H9 (cell line): ENCODE results near the gene DPM1. TPM values are rescaled to one million over a fixed set of nuclear protein-coding genes. Genes with fewer than 3 reads are reported as not detected.
A peak's percentile ranks its signal among the peaks of the same experiment; 100 is the strongest.

Source experiments
- DNase-seq: peaks from one replicate; pipeline ENCODE4 v3.0.0-alpha.2; 2017
- H2AFZ ChIP-seq: one replicate; pipeline ENCODE4 v1.6.1; 2013; ENCODE audit warnings: mild to moderate bottlenecking, low read length, control low read depth, moderate library complexity
- H2AK5ac ChIP-seq: 2 replicates; pipeline ENCODE4 v1.6.1; 2013; ENCODE audit warnings: low read length, control low read depth, mixed read lengths; ENCODE audit not compliant: insufficient read length
- H2BK120ac ChIP-seq: one replicate; pipeline ENCODE4 v1.6.1; 2013; ENCODE audit warnings: low read depth, mild to moderate bottlenecking, low read length, control low read depth, inconsistent platforms; ENCODE audit not compliant: poor library complexity, severe bottlenecking
- H2BK12ac ChIP-seq: 2 replicates; pipeline ENCODE4 v1.6.1; 2013; ENCODE audit warnings: low read length, control low read depth, mixed read lengths, low read depth; ENCODE audit not compliant: insufficient read length
- H2BK15ac ChIP-seq: 2 replicates; pipeline ENCODE4 v1.6.1; 2013; ENCODE audit warnings: low read depth, low read length, control low read depth
- H2BK20ac ChIP-seq: one replicate; pipeline ENCODE4 v1.6.1; 2013; ENCODE audit warnings: low read depth, mild to moderate bottlenecking, low read length, control low read depth, inconsistent platforms; ENCODE audit not compliant: poor library complexity, severe bottlenecking
- H2BK5ac ChIP-seq: 2 replicates; pipeline ENCODE4 v1.6.1; 2013; ENCODE audit warnings: low read length, control low read depth, mixed read lengths; ENCODE audit not compliant: insufficient read length
- H3K14ac ChIP-seq: 2 replicates; pipeline ENCODE4 v1.6.1; 2013; ENCODE audit warnings: low read length, control low read depth; ENCODE audit not compliant: insufficient read depth
- H3K18ac ChIP-seq: 2 replicates; pipeline ENCODE4 v1.6.1; 2013; ENCODE audit warnings: low read depth, mild to moderate bottlenecking, mixed read lengths, low read length, control low read depth; ENCODE audit not compliant: insufficient read length
- H3K23ac ChIP-seq: 2 replicates; pipeline ENCODE4 v1.6.1; 2013; ENCODE audit warnings: low read length, control low read depth, mixed read lengths, low read depth; ENCODE audit not compliant: insufficient read length
- H3K23me2 ChIP-seq: 2 replicates; pipeline ENCODE4 v1.6.1; 2013; ENCODE audit warnings: low read depth, mild to moderate bottlenecking, mixed read lengths, low read length, control low read depth; ENCODE audit not compliant: insufficient read length, poor library complexity, severe bottlenecking
- H3K27ac ChIP-seq: 2 replicates; pipeline ENCODE4 v1.5.1; 2013; ENCODE audit warnings: low read length, control low read depth, mixed read lengths, low read depth; ENCODE audit not compliant: insufficient read length
- H3K27me3 ChIP-seq: 2 replicates; pipeline ENCODE4 v1.6.1; 2013; ENCODE audit warnings: low read length, control low read depth, inconsistent platforms; ENCODE audit not compliant: insufficient read depth
- H3K4ac ChIP-seq: 2 replicates; pipeline ENCODE4 v1.6.1; 2013; ENCODE audit warnings: low read depth, mild to moderate bottlenecking, control low read depth, inconsistent platforms, low read length, moderate library complexity
- H3K4me1 ChIP-seq: 2 replicates; pipeline ENCODE4 v1.6.1; 2013; ENCODE audit warnings: low read length, control low read depth, inconsistent platforms; ENCODE audit not compliant: insufficient read depth
- H3K4me2 ChIP-seq: 2 replicates; pipeline ENCODE4 v1.6.1; 2013; ENCODE audit warnings: low read length, control low read depth, mixed read lengths; ENCODE audit not compliant: insufficient read length, insufficient read depth
- H3K56ac ChIP-seq: 2 replicates; pipeline ENCODE4 v1.6.1; 2013; ENCODE audit warnings: low read depth, mild to moderate bottlenecking, mixed read lengths, low read length, control low read depth; ENCODE audit not compliant: insufficient read length
- H3K79me1 ChIP-seq: 2 replicates; pipeline ENCODE4 v1.6.1; 2013; ENCODE audit warnings: low read depth, mild to moderate bottlenecking, moderate library complexity, low read length, control low read depth, inconsistent platforms; ENCODE audit not compliant: insufficient read depth, poor library complexity, severe bottlenecking
- H3K79me2 ChIP-seq: 2 replicates; pipeline ENCODE4 v1.6.1; 2013; ENCODE audit warnings: low read length, control low read depth, inconsistent platforms; ENCODE audit not compliant: insufficient read depth
- H3K9ac ChIP-seq: 2 replicates; pipeline ENCODE4 v1.6.1; 2013; ENCODE audit warnings: low read length, control low read depth, mixed read lengths; ENCODE audit not compliant: insufficient read length; ENCODE audit errors: extremely low read depth
- H3K9me3 ChIP-seq: one replicate; pipeline ENCODE4 v1.6.1; 2013; ENCODE audit warnings: low read depth, low read length, inconsistent platforms; ENCODE audit not compliant: control insufficient read depth
- H3T11ph ChIP-seq: one replicate; pipeline ENCODE4 v1.6.1; 2013; ENCODE audit warnings: mild to moderate bottlenecking, low read length, control low read depth, inconsistent platforms
- H4K20me1 ChIP-seq: one replicate; pipeline ENCODE4 v1.6.1; 2013; ENCODE audit not compliant: control insufficient read depth, insufficient read length, insufficient read depth
- H4K5ac ChIP-seq: 2 replicates; pipeline ENCODE4 v1.6.1; 2013; ENCODE audit warnings: low read depth, mild to moderate bottlenecking, mixed read lengths, low read length, control low read depth; ENCODE audit not compliant: insufficient read length
- H4K8ac ChIP-seq: replicated peaks from 2 replicates; pipeline ENCODE4 v1.6.1; 2013; ENCODE audit warnings: low read length, control low read depth, mixed read lengths, low read depth; ENCODE audit not compliant: insufficient read length
- H4K91ac ChIP-seq: 2 replicates; pipeline ENCODE4 v1.6.1; 2013; ENCODE audit warnings: low read depth, mild to moderate bottlenecking, moderate library complexity, mixed read lengths, low read length, control low read depth; ENCODE audit not compliant: insufficient read length
- H3K27ac Mint-ChIP-seq, 3 experiments: 2 replicates in 2 of 3; 3 replicates in 1 of 3; pipeline ENCODE4 v1.8.0; 2020 to 2021; ENCODE audit warnings: mixed read lengths in 3 of 3, mild to moderate bottlenecking in 1 of 3, moderate library complexity in 1 of 3
- H3K27me3 Mint-ChIP-seq: 2 replicates; pipeline ENCODE4 v1.8.0; 2021; ENCODE audit warnings: low read depth, mild to moderate bottlenecking, moderate library complexity, mixed read lengths
- H3K36me3 Mint-ChIP-seq, 3 experiments: 2 replicates in 2 of 3; 3 replicates in 1 of 3; pipeline ENCODE4 v1.8.0; 2020 to 2021; ENCODE audit warnings: low read depth in 3 of 3, mixed read lengths in 3 of 3; ENCODE audit not compliant: insufficient read depth in 1 of 3
- H3K4me1 Mint-ChIP-seq, 2 experiments: 2 replicates each; pipeline ENCODE4 v1.8.0; 2020; ENCODE audit warnings: mixed read lengths in 2 of 2
- H3K4me3 Mint-ChIP-seq, 2 experiments: 2 replicates in 1 of 2; 3 replicates in 1 of 2; pipeline ENCODE4 v1.8.0; 2020 to 2021; ENCODE audit warnings: mild to moderate bottlenecking in 2 of 2, mixed read lengths in 2 of 2, moderate library complexity in 1 of 2
- H3K9me3 Mint-ChIP-seq, 2 experiments: 2 replicates in 1 of 2; 3 replicates in 1 of 2; pipeline ENCODE4 v1.8.0; 2020; ENCODE audit warnings: mild to moderate bottlenecking in 2 of 2, mixed read lengths in 2 of 2, moderate library complexity in 1 of 2
- CTCF ChIP-seq: fragments of 200-600 bp; sonication (generic); conservative IDR thresholded peaks from 3 replicates; pipeline ENCODE4 v1.8.0; 2021; ENCODE audit warnings: antibody characterized with exemption, mild to moderate bottlenecking
- WGBS: extraction: QIAGEN DNeasy Blood & Tissue Kit; methylation state at CpG from one replicate; pipeline ENCODE4 v1.1.7; 2013; ENCODE audit warnings: missing lambda C conversion rate, low lambda C conversion rate, mixed read lengths; ENCODE audit not compliant: insufficient read length; ENCODE audit errors: extremely low coverage; 5-methylcytosine and 5-hydroxymethylcytosine counted together
- total RNA-seq: library from RNA; stranded (reverse); gene quantifications from 2 replicates; pipeline ENCODE4 v1.2.1, GENCODE V29; 2021

The DPM1 gene
- total RNA-seq, 1 experiment from 2014 or later: 64.0 TPM

DNA sequence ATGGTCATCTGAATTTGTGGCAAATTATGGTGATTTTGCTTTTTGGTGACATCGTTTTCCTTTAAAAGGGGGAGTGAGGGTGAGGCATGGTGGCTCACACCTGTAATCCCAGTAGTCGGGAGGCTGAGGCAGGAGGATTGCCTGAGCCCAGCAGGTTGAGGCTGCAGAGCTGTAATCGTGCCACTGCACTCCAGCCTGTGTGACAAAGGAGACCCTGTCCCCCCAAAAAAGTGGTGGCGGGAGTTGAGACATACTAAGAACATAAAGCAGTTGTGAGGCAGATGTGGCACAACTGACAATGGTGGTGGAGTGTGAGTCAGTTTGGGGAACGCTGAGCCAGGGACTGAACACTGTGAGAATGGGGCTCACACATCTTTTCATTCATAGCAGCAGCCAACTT is 72.6 kb downstream of the DPM1 start:
- Histone ChIP-seq H3K23me2 (no peaks in the 10 kb centered on the region), H3K4me1 (no peaks in the 10 kb centered on the region), H3K79me1 (no peaks in the 10 kb centered on the region), H2AFZ (no peak overlapping the region), H3K18ac (no peak overlapping the region), H3K4ac (no peak overlapping the region), H3K27ac (no peak overlapping the region), H2AK5ac (no peak overlapping the region), H4K8ac (no peak overlapping the region), H2BK5ac (no peak overlapping the region), H2BK15ac (no peak overlapping the region), H2BK12ac (no peak overlapping the region), H2BK120ac (no peak overlapping the region), H4K5ac (no peak overlapping the region), H3K23ac (no peak overlapping the region), H3K56ac (no peak overlapping the region), H3K9ac (no peak overlapping the region), H3T11ph (no peak overlapping the region), H3K79me2 (no peaks in the 10 kb centered on the region), H3K9me3 (no peaks in the 10 kb centered on the region), H4K20me1 (peaks cover 4% of the 10 kb centered on the region), H3K14ac (no peak overlapping the region; the same call in 1 of the 2 replicates), H3K27me3 (no peaks in the 10 kb centered on the region), H4K91ac (no peak overlapping the region), H3K4me2 (no peak overlapping the region), H2BK20ac (no peak overlapping the region)
- Mint-ChIP-seq H3K9me3 (no peaks in the 10 kb centered on the region), H3K27me3 (no peaks in the 10 kb centered on the region), H3K27ac (0 out of 7 replicates have a peak overlapping the region, but pooled peaks of 2 of the 3 experiments have one; percentile 44 to 51), H3K4me3 (no peak overlapping the region), H3K36me3 (peaks cover 12 to 27% (median 22%) of the 10 kb centered on the region in 3 experiments; a peak in 6 of 7 replicates), H3K4me1 (peaks cover 8 to 10% of the 10 kb centered on the region in 2 experiments)
- DNase-seq: no peak
- WGBS: no CpG with 5 or more reads among the region's 5 CpGs
- no peak for TF ChIP-seq CTCF
